SW480 (cell line): ENCODE results near the gene DOLPP1.
"Not testable (repeated sequence)": the region's sequence is repeated elsewhere in the genome, so short reads cannot be mapped to it uniquely, and the experiment has no call there.

Experiments
- DNase-seq: peaks from one replicate; pipeline ENCODE4 v3.0.0-alpha.2; 2016; ENCODE audit warnings: low spot score

The DOLPP1 gene

GRCh38 chr9:129111528-129112151, 30.7 kb downstream of the DOLPP1 start:
- peak; percentile 41 for DNase-seq

- not testable (repeated sequence) for DNase-seq
Measured at GRCh38 chr9:129112526-129112925, 31.6 kb downstream of the DOLPP1 start.

DNA sequence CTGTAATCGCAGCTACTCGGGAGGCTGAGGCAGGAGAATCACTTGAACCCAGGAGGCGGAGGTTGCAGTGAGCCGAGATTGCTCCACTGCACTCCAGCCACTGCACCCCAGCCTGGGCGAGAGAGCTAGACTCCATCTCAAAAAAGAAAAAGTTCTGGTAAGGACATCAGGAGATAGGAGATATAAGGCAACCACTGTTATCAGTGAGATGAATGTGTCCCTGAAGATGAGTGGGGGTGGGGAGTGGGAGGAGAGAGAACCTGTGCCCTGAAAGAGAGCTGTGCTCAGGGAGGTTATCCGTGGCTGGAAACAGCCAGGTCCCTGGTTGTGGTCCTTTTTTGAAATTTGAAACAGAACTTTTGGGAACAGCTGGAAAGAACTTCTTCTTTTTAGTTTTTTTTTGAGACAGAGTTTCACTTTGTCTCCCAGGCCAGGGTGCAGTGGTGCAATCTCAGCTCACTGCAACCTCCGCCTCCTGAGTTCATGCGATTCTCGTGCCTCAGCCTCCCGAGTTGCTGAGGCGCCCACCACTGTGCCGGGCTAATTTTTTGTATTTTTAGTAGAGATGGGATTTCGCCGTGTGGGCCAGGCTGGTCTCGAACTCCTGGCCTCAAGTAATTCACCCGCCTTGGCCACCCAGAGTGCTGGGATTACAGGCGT, 32.9 kb downstream of the DOLPP1 start:
- DNase-seq = no peak

DNA sequence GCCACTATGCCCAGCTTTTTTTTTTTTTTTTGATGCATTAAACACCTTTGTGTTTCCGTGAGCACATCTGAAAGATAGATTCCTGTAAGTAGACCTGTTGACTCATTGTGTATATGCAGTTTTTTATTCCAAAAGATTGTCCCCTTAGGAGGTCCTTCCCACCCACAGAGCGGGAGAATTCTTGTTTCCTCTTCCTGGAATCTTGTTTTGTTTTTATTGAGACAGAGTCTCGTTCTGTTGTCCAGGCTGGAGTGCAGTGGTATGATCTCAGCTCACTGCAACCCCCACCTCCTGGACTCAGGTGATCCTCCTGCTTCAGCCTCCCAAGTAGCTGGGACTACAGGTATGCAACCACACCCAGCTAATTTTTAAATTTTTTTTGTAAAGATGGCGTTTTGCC, 37.9 kb downstream of the DOLPP1 start:
- DNase-seq = no peak

GRCh38 chr9:129121483-129121882, 40.6 kb downstream of the DOLPP1 start:
- no peak for DNase-seq

- DNase-seq = no peak
Measured at GRCh38 chr9:129122133-129122532, 41.2 kb downstream of the DOLPP1 start.

GRCh38 chr9:129122976-129123375, 42.1 kb downstream of the DOLPP1 start:
- not testable (repeated sequence) for DNase-seq

DNA sequence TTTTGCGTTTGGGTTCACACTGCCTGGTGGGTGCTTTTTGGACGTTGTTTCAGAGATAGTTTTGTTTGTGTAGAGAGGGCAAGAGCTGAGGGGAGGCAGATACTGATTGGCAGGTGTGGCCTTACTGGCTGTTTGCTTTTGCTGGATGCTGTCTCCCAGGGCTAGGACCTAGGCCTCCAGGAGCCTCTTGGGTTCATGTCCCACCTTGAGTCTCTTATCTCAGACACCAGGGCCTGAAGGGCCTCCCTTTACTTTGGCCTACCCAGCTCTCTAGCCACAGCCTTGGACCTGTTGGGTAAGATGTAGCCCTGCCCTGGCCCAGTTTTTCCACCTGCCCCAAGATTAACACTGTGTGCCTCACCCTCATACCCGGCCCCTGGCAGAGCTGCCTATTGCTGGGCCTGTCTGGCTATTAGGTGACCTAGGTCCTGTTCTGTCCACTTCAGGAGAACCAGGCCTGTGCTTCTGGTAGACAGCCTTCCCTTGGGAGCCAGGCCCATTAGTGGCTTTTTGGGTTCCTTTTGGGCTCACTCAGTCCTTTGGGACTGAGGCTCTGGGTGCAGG, 43.7 kb downstream of the DOLPP1 start:
- DNase-seq = no peak

DNA sequence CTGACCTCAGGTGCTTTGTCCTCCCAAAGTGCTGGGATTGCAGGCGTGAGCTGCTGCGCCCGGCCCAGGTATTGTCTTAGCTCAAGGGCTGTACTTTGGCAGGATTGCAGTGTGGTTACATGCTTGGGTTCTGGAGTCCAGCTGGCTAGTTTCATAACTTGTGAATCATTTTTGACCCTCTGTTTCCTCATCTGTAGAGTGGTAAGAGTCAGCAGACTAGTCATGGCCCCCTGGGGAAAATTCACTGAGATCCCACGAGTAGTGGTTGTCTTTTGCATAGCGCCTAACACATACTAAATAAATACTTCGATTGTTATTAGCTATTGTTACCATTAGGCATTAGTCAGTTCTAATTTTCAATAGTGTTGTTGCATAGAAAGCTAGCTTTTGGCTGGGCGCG, 44.6 kb downstream of the DOLPP1 start:
- DNase-seq = no peak

DNA sequence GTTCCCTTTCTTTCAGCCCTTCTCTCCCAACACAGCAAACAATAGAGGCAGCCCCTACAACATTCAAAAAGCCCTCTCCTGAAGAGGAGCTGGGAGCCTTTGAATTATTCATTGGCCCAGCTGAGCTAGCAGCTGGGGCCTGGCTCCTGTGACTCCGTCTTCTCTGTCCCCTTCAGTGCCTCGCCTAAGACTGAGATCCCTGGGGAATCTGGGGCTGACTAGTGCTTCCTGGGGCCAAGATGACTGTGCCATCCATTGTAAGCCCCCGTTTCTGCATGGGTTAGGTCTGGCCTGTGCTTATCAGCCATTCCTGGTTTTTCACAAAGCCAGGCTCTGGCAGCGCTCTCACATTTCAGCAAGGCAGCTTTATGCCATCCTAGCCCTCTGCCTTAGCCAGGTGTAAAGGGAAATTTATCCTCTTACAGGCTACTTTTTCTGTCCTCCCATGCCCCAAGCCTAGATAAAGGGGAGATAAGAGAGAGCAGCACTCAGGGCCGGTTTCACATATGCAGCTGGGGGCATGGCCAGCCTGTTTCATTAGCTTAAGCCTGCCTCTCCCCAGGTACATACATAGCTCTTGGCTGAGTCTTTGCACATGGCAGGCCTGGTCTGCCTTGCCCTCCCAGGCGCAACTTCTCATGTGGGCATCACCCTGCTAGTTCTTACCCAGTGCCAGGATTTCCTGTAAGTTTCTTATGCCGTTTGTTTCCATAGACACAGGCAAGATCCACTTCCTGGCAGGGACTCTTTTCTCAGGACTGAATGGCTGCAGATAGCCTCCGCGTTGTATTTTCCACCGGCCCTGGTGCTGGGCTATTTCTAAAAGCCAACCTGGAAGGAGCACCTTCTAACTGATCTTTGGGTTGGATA, 46.1 kb downstream of the DOLPP1 start:
- DNase-seq = no peak

DNA sequence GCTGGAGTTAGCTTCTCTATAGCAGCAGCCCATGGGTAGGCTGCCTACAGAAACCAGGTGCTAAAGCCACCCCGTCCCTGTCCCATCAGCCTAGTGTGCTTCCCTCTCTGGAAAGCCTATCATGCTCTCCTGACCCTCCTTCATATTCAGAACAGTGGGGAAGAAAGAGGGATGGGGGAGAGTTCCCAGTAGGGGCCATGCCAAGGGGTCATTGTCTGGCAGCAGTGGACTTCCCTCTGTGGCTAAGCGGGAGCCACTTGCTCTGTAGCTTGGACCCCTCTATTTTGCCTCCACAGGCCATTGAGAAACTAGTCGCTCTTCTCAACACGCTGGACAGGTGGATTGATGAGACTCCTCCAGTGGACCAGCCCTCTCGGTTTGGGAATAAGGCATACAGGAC, 47.8 kb downstream of the DOLPP1 start:
- DNase-seq = no peak

DNA sequence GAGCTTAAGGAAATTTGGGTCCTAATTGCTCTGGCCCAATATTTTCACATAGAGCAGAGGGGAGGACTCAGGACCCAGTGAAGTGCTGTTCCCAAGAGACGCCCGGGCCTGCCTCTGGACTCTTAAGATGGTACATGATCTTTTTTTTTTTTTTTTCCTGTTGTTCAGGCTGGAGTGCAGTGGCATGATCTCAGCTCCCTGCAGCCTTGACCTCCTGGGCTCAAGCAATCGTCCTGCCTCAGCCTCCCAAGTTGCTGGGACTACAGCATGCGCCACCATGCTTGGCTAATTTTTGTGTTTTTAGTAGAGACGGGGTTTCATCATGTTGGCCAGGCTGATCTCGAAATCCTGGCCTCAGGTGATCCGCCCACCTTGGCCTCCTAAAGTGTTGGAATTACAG, 49.4 kb downstream of the DOLPP1 start:
- DNase-seq = not testable (repeated sequence)

DNA sequence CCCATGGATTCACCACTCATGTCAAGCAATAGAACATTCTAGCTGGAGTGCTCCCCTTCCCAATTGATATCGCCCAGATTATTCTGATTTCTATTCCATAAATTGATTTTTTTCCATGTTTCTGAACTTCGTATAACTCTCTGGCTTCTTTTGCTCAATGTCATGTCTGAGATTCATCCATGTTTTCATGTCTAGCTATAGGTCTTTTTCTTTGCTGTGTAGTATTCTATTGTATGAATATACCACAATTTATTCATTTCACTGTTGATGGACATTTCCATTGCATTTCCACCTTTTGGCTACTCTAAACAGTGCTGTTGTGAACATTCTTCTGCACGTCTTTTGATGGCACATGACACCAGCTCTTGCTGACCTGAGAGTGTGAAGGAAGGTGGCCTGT, 49.9 kb downstream of the DOLPP1 start:
- DNase-seq = no peak

- peak; percentile 49 for DNase-seq
Measured at GRCh38 chr9:129131300-129132145, 50.6 kb downstream of the DOLPP1 start.

DNA sequence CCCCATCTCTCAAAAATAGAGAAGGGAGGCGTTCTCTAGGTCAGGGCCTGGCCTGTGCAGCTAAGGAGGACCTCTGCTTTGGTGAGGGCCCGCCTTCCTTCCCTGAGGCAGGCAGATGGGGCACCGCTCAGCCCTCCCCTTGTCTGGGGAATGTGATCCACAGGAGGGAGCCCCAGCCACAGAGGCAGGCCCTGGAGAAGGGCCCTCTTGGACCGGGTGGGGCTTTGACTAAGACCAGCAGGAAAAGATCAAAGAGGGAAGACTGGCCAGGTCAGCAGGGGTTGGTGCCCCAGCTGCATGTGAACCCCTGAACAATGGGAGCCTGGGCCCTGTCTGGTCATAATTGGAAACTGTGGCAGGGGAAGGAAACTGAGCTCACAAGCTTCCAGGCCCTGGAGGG, 52.2 kb downstream of the DOLPP1 start:
- DNase-seq = no peak

DNA sequence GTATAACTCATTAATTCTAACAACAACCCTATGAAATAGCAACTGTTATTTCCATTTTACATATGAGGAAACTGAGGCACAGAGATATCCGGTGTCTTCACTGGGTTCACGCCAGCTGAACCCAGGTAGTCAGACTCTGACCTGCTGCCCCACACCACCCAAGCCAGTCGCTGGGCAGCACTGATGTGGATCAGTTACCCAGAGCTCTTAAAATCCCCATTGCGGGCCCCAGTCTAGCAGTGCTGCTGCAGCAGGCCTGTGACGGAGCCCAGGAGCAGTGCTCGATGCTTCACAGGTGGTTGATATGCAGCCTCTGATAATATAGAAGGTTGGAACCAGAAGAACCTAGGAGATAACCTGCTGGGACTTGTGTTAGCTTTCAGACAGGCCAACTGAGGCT, 54.6 kb downstream of the DOLPP1 start:
- DNase-seq = no peak

GRCh38 chr9:129136446-129137035, 55.6 kb downstream of the DOLPP1 start:
- no peak for DNase-seq

DNA sequence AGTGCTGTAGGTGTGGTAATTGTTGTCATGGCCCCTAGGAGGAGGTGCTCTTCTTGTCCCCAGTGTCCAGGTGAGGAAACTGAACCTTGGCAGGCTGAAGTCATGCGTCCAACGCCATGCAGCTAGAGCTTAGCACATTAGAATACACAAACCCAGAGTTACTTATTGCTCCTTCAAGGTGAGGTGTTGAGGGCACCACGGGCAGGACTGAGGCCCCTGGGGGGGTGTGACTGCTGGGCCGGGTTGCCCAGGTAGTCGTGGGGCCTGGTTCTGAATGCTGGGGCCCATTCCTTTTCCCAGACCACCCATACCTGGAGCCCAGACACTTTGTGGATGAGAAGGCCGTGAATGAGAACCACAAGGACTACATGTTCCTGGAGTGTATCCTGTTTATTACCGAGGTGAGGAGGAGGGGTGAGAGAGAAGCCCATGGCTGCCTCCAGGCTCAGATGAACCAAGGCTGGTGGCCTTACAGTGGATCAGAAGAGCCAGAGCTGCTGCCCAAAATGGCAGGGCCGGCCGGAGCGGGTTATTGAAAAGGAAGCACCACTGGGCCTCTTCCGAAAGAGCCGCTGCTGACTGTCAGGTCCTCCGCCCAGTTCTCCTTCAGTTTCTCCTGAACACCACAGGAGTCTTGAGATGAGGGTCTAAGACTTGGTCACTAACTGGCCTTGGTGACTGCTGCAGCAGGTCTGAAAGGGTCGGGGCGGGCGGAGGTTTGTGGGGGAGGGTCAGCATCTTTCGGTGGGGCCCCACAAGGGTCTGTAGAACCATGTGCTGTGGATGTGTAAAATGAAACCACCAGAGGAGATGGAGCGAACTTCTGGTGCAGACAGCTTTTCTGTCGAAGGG, 56.6 kb downstream of the DOLPP1 start:
- DNase-seq = no peak

DNA sequence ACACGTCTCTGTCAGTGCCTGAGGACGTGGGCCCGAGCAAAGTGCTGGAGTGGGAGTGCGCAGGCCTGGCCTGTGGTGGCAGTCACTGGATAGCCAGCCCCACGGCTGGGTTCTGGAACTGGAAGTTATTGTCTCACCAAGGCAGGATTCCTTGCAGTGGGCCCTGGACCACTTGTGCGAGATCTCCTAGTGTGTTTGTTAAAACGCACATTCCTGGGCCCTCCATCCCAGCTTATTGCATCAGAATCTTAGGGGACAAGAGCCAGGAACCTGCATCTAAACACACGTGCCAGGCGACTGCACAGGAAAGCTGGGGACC, 57.2 kb downstream of the DOLPP1 start:
- no peak for DNase-seq

- no peak for DNase-seq
Measured at GRCh38 chr9:129138476-129139232, 57.7 kb downstream of the DOLPP1 start.
